ENCODE data around the gene PWWP2B.

The PWWP2B gene

GRCh38 chr10:132395704-132396493 lies 1.1 kb upstream of the PWWP2B start:
- peak overlapping the region; percentile 45 for H3K4me2 ChIP-seq (ENCODE audit: low read length)
- H3F3A ChIP-seq (ENCODE audit: control insufficient read depth, insufficient read depth), result no peaks in the 10 kb centered on the region
- H3K27me3 ChIP-seq (ENCODE audit: control insufficient read depth, low read length), result peaks cover 8% of the 10 kb centered on the region
- no peaks in the 10 kb centered on the region; the same call in 1 of the 2 replicates for H3K9me3 ChIP-seq (ENCODE audit: control insufficient read depth, insufficient read depth, low read length)
- H3K27ac ChIP-seq (ENCODE audit: low read depth, low read length), result no peak overlapping the region
- TF ChIP-seq CTCF (IDR thresholded peaks at IDR 0.05; ENCODE audit: low read depth, low read length, poor library complexity, severe bottlenecking) (no peak), EZH2phosphoT487 (IDR thresholded peaks at IDR 0.05; ENCODE audit: borderline replicate concordance, low read length) (no peak)
- H4K20me1 ChIP-seq (ENCODE audit: control insufficient read depth, insufficient read depth, low read depth, low read length), result no peaks in the 10 kb centered on the region
- peaks cover 31% of the 10 kb centered on the region for H3K4me1 ChIP-seq (ENCODE audit: control insufficient read depth, low read length)
- H3K4me3 ChIP-seq (ENCODE audit: low read length), result peak overlapping the region; percentile 47
- no peaks in the 10 kb centered on the region for H3K9me2 ChIP-seq (replicated peaks; ENCODE audit: control insufficient read depth, low read length)
- H3K79me2 ChIP-seq (ENCODE audit: control insufficient read depth, low read length), result peaks cover 3% of the 10 kb centered on the region; the same call in 1 of the 2 replicates
- no peaks in the 10 kb centered on the region for H3K36me3 ChIP-seq (ENCODE audit: control insufficient read depth, low read length)

GRCh38 chr10:132396494-132397035 lies 435 bp upstream of the PWWP2B start:
- H3F3A ChIP-seq (ENCODE audit: control insufficient read depth, insufficient read depth), result no peaks in the 10 kb centered on the region
- peaks cover 8% of the 10 kb centered on the region for H3K27me3 ChIP-seq (ENCODE audit: control insufficient read depth, low read length)
- TF ChIP-seq CTCF (IDR thresholded peaks at IDR 0.05; ENCODE audit: low read depth, low read length, poor library complexity, severe bottlenecking) (no peak), EZH2phosphoT487 (IDR thresholded peaks at IDR 0.05; ENCODE audit: borderline replicate concordance, low read length) (no peak)
- no peaks in the 10 kb centered on the region for H4K20me1 ChIP-seq (ENCODE audit: control insufficient read depth, insufficient read depth, low read depth, low read length)
- no peak overlapping the region for H3K27ac ChIP-seq (ENCODE audit: low read depth, low read length)
- peaks cover 3% of the 10 kb centered on the region; the same call in 1 of the 2 replicates for H3K79me2 ChIP-seq (ENCODE audit: control insufficient read depth, low read length)
- H3K9me3 ChIP-seq (ENCODE audit: control insufficient read depth, insufficient read depth, low read length), result no peaks in the 10 kb centered on the region; the same call in 1 of the 2 replicates
- no peaks in the 10 kb centered on the region for H3K36me3 ChIP-seq (ENCODE audit: control insufficient read depth, low read length)
- H3K4me1 ChIP-seq (ENCODE audit: control insufficient read depth, low read length), result peaks cover 31% of the 10 kb centered on the region
- H3K9me2 ChIP-seq (replicated peaks; ENCODE audit: control insufficient read depth, low read length), result no peaks in the 10 kb centered on the region
- H3K4me3 ChIP-seq (ENCODE audit: low read length), result peak overlapping the region; percentile 47
- H3K4me2 ChIP-seq (ENCODE audit: low read length), result peak overlapping the region; percentile 45

- H3F3A ChIP-seq (ENCODE audit: control insufficient read depth, insufficient read depth), result no peaks in the 10 kb centered on the region
- H3K79me2 ChIP-seq (ENCODE audit: control insufficient read depth, low read length), result peaks cover 3% of the 10 kb centered on the region; the same call in 1 of the 2 replicates
Observed at GRCh38 chr10:132397671-132398565, 918 bp downstream of the PWWP2B start.

More at GRCh38 chr10:132397671-132398565, 918 bp downstream of the PWWP2B start:
- Histone ChIP-seq H3K27ac (ENCODE audit: low read depth, low read length) (no peak overlapping the region), H3K4me2 (ENCODE audit: low read length) (peak overlapping the region; percentile 71), H3K9me2 (replicated peaks; ENCODE audit: control insufficient read depth, low read length) (no peaks in the 10 kb centered on the region), H3K9me3 (ENCODE audit: control insufficient read depth, insufficient read depth, low read length) (no peaks in the 10 kb centered on the region), H3K36me3 (ENCODE audit: control insufficient read depth, low read length) (no peaks in the 10 kb centered on the region), H3K4me3 (ENCODE audit: low read length) (peak overlapping the region; percentile 73), H3K27me3 (ENCODE audit: control insufficient read depth, low read length) (peaks cover 8% of the 10 kb centered on the region), H3K4me1 (ENCODE audit: control insufficient read depth, low read length) (peaks cover 31% of the 10 kb centered on the region), H4K20me1 (ENCODE audit: control insufficient read depth, insufficient read depth, low read depth, low read length) (no peaks in the 10 kb centered on the region)
- TF ChIP-seq CTCF (IDR thresholded peaks at IDR 0.05; ENCODE audit: low read depth, low read length, poor library complexity, severe bottlenecking) (no peak), EZH2phosphoT487 (IDR thresholded peaks at IDR 0.05; ENCODE audit: borderline replicate concordance, low read length) (no peak)
